ENCODE data around the gene FIBCD1. TPM values are rescaled to one million over a fixed set of nuclear protein-coding genes. Genes with fewer than 3 reads are reported as not detected.

The FIBCD1 gene
- total and polyA plus RNA-seq, 2 experiments from 2014 or later: 4.4 to 5.6 TPM

DNA sequence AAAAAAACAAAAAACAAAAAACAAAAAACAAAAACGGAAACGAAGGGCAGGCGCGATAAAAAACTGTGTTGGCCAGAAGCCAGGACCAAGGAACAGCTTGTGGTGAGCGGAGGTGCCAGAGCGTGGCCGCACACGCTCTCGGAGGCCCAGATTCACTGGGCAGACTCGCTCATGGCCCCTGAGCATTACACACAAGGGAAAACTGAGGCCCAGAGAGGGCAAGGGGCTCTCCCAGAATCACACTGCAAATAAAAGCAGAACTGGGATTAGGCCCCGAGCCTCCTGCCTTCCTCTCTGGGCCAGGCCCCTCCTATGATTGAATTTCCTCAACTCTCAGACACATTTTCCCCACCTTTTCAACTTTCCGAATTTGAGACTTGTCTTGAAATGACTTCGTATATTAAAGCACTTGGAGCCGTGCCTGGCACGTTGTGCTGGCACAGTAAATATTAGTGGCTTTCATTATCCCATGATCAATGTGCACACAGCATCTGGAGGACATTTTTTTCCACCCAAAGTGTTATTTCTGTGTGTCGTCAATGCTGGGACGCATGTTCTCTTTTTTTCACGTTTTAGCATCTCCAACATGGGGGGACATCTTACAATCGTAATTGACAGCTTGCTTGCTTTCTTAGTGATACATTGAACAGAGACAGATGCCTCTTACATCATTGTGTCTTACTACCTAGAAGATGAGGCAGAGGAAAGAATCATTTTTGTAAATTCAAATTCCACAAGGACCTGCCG, 7.4 kb downstream of the FIBCD1 start:
- Mint-ChIP-seq H3K27ac (no peak overlapping the region), H3K9me3 (no peaks in the 10 kb centered on the region; the same call in 2 of the 3 replicates), H3K27me3 (ENCODE audit: insufficient read depth, low read depth, poor library complexity) (peaks cover 27% of the 10 kb centered on the region), H3K4me3 (no peak overlapping the region; the same call in 2 of the 3 replicates), H3K4me1 (peaks cover 40% of the 10 kb centered on the region), H3K36me3 (ENCODE audit: low read depth) (no peaks in the 10 kb centered on the region; the same call in 2 of the 3 replicates)
- Histone ChIP-seq H2AFZ (no peak overlapping the region), H4K20me1 (replicated peaks; ENCODE audit: insufficient read depth) (no peaks in the 10 kb centered on the region), H3K36me3 (ENCODE audit: insufficient read depth) (no peaks in the 10 kb centered on the region), H3K27me3 (ENCODE audit: insufficient read depth) (0 out of 2 replicates have a peak, but pooled peaks cover under 1% of the 10 kb centered on the region), H3K79me2 (replicated peaks; ENCODE audit: insufficient read depth) (no peaks in the 10 kb centered on the region), H3K9me2 (ENCODE audit: insufficient read depth) (no peaks in the 10 kb centered on the region), H3K27ac (ENCODE audit: low read depth) (no peak overlapping the region), H3K4me1 (ENCODE audit: insufficient read depth) (peaks cover 37% of the 10 kb centered on the region), H3F3A (replicated peaks; ENCODE audit: low read depth) (peaks cover 9% of the 10 kb centered on the region; the same call in 1 of the 2 replicates), H3K4me3 (no peak overlapping the region), H3K4me2 (0 out of 2 replicates have a peak overlapping the region, but pooled peaks have one; percentile 67)
- TF ChIP-seq CTCF (conservative IDR thresholded peaks at IDR 0.05; ENCODE audit: low read depth in 2 of 2) (no peak), STAT1 (IDR thresholded peaks at IDR 0.05; ENCODE audit: unreplicated experiment) (no peak), ZNF331 (CRISPR knock-in tag; IDR thresholded peaks at IDR 0.05; ENCODE audit: low read depth) (no peak), JUNB (IDR thresholded peaks at IDR 0.05; ENCODE audit: unreplicated experiment) (no peak), CREB1 (CRISPR knock-in tag; IDR thresholded peaks at IDR 0.05; ENCODE audit: low read depth) (no peak), POLR2AphosphoS5 (IDR thresholded peaks at IDR 0.05; ENCODE audit: low read depth) (no peak), EZH2phosphoT487 (IDR thresholded peaks at IDR 0.05; ENCODE audit: unreplicated experiment) (no peak), EZH2 (IDR thresholded peaks at IDR 0.05; ENCODE audit: low read depth, unreplicated experiment) (no peak), ZNF114 (CRISPR knock-in tag; IDR thresholded peaks at IDR 0.05) (no peak), NANOG (IDR thresholded peaks at IDR 0.05; ENCODE audit: borderline replicate concordance) (no peak), ETS1 (IDR thresholded peaks at IDR 0.05) (no peak), ZNF462 (CRISPR knock-in tag; IDR thresholded peaks at IDR 0.05) (no peak)
- TF ChIP-seq, protein P1, sequence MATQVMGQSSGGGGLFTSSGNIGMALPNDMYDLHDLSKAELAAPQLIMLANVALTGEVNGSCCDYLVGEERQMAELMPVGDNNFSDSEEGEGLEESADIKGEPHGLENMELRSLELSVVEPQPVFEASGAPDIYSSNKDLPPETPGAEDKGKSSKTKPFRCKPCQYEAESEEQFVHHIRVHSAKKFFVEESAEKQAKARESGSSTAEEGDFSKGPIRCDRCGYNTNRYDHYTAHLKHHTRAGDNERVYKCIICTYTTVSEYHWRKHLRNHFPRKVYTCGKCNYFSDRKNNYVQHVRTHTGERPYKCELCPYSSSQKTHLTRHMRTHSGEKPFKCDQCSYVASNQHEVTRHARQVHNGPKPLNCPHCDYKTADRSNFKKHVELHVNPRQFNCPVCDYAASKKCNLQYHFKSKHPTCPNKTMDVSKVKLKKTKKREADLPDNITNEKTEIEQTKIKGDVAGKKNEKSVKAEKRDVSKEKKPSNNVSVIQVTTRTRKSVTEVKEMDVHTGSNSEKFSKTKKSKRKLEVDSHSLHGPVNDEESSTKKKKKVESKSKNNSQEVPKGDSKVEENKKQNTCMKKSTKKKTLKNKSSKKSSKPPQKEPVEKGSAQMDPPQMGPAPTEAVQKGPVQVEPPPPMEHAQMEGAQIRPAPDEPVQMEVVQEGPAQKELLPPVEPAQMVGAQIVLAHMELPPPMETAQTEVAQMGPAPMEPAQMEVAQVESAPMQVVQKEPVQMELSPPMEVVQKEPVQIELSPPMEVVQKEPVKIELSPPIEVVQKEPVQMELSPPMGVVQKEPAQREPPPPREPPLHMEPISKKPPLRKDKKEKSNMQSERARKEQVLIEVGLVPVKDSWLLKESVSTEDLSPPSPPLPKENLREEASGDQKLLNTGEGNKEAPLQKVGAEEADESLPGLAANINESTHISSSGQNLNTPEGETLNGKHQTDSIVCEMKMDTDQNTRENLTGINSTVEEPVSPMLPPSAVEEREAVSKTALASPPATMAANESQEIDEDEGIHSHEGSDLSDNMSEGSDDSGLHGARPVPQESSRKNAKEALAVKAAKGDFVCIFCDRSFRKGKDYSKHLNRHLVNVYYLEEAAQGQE (IDR thresholded peaks at IDR 0.05; ENCODE audit: unreplicated experiment): no peak
- ATAC-seq: no peak
- DNase-seq (ENCODE audit: low spot score): no peak

Data from GM23338 (cell line).